Measurements from ENCODE around the gene LUC7L3.

DNA sequence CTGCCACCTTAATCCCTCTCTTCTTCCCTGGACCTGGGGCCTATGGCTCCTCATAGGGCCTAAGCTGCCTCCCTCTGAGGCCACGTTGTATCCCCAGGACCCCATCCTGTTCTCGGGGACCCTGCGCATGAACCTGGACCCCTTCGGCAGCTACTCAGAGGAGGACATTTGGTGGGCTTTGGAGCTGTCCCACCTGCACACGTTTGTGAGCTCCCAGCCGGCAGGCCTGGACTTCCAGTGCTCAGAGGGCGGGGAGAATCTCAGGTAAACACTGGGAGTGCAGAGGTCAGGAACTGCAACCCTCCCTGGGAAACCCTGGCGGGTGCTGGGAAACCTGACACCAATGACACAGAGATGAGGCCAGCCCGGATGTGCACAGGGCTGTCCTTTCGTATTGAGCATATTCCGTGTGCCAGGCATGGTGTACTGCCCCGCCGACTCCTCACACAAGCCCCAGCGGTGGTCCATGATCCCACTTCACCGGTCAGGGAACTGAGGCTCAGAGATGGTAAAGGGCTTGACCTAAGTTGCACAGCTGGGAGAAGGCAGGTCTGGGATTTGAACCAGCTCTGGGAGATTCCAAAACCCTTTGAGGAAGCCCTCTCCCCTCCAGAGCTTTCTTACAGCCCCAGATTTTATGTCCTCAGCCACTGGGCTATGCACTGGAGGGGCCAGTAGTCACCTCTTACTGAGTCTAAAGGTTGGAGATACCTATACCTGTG is 34.6 kb upstream of the LUC7L3 start:
- TF ChIP-seq, protein P1, sequence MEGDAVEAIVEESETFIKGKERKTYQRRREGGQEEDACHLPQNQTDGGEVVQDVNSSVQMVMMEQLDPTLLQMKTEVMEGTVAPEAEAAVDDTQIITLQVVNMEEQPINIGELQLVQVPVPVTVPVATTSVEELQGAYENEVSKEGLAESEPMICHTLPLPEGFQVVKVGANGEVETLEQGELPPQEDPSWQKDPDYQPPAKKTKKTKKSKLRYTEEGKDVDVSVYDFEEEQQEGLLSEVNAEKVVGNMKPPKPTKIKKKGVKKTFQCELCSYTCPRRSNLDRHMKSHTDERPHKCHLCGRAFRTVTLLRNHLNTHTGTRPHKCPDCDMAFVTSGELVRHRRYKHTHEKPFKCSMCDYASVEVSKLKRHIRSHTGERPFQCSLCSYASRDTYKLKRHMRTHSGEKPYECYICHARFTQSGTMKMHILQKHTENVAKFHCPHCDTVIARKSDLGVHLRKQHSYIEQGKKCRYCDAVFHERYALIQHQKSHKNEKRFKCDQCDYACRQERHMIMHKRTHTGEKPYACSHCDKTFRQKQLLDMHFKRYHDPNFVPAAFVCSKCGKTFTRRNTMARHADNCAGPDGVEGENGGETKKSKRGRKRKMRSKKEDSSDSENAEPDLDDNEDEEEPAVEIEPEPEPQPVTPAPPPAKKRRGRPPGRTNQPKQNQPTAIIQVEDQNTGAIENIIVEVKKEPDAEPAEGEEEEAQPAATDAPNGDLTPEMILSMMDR (tag by site-specific recombination; IDR thresholded peaks at IDR 0.05) = no peak
- TF ChIP-seq FEZF1 (tag by site-specific recombination; IDR thresholded peaks at IDR 0.05) (no peak), BCL11A (tag by site-specific recombination; IDR thresholded peaks at IDR 0.05; ENCODE audit: low read depth) (no peak), YY1 (tag by site-specific recombination; IDR thresholded peaks at IDR 0.05) (no peak), ZNF2 (tag by site-specific recombination; IDR thresholded peaks at IDR 0.05) (no peak)
